ENCODE results near the gene ADNP.

GRCh38 chr20:50868509-50869495, 62.4 kb downstream of the ADNP start:
- TF ChIP-seq CTCF (IDR thresholded peaks at IDR 0.05) = no peak
- TF ChIP-seq POLR2A (IDR thresholded peaks at IDR 0.05) = no peak

All from Peyer's patch (tissue), 4 donors.